ENCODE results near the gene DLK2. TPM values are rescaled to one million over a fixed set of nuclear protein-coding genes. Genes with fewer than 3 reads are reported as not detected.
"Not testable (repeated sequence)": the region's sequence is repeated elsewhere in the genome, so short reads cannot be mapped to it uniquely, and the experiment has no call there.

DLK2 gene
- polyA plus RNA-seq, 5 donors: 1.2 to 2.6 (median 1.8) TPM

DNA sequence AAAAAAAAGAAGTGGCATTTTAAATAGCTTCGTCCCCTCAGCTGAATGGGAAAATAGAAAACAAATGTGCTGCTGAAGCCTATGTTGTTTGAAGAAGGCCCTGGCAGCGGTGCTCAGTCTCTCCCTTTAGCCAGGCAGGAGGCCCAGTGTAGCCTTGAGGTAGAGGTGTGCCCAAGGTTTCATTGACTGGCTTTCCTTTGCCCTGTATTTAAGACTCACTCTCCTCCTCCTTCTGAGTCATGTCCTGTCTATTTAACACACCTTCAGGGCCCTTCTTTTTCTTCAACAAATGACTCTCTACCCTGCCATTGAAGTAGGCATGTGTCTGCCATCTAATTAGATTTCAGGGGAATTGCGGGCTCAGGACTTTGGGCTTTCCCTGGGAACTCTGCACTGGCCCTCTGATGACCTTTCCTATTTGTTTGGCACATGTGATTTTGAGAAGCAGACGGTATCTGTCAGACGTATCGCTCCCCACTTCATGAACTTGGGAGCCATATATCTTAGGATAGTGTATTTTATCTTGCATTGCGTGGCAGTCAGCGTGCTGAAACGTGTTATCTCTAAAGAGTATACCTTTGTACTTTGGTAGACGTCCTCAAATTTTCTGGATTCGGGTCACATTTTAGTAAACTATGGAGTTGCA lies 26.4 kb upstream of the DLK2 start:
- DNase-seq: no peak

DNA sequence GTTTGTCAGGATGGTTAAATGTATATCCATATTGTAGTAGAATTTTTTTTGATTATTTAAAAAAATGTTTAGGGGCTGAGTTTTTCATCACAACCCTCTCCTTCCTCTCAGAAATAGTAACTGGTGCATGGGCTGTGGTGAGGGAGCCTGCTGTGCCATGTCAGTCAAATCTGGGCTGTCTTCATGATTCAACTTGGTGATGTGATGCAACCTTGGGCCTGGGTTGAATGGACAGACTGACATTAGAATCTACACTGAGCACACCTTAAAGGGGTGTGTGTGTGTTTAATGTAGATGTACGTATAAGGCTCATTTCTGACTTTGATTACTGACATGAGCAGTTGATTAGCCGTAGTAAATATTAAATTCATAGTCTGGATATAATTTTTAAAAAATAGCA lies 25.7 kb upstream of the DLK2 start:
- no peak for DNase-seq

- no peak for DNase-seq
Measured at GRCh38 chr6:43478008-43478372, 22.6 kb upstream of the DLK2 start.

- DNase-seq: peak; percentile 85 to 87
Measured at GRCh38 chr6:43477235-43478007, 22.1 kb upstream of the DLK2 start, which contains the start of gene TJAP1. TJAP1 (plus strand) TSS chr6:43477570; CDS start chr6:43499002, 21,432 bp downstream.

GRCh38 chr6:43476746-43477145 lies 21.4 kb upstream of the DLK2 start:
- no peak for DNase-seq

DNA sequence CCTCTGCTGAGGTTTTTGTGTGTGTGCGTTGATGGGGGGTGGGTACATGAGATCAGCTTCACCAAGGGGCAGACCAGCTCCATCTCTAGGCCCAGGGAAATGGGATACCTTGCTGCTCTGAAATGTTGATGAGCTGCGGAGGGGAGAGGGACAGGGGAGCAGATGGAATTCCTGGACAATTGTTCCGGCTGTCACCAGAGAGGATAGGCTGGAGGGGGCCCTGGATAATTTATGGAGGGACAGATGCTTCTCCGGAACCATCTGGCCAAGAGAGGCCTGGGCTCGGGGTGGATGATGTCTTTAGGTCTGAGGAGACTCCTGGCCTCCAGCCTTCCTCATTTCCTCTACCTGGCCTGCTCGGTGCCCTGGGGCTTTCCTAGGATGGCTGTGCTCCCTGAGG lies 20.2 kb upstream of the DLK2 start:
- DNase-seq: no peak

DNA sequence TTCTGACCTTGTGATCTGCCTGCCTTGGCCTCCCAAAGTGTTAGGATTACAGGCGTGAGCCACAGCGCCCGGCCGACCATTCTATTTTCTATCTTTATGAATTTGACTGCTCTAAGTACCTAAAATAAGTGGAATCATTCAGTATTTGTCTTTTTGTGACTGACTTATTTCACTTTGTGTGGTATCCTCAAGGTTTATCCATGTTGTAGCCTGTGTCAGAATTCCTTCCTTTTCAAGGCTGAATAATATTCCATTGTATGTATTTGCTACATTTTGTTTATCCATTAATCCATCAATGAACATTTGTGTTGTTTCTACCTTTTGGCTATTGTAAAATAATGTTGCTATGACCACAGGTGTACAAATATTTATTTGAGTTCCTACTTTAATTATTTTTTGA lies 17.2 kb upstream of the DLK2 start:
- DNase-seq: no peak

- no peak for DNase-seq
Measured at GRCh38 chr6:43471399-43471798, 16.1 kb upstream of the DLK2 start.

DNA sequence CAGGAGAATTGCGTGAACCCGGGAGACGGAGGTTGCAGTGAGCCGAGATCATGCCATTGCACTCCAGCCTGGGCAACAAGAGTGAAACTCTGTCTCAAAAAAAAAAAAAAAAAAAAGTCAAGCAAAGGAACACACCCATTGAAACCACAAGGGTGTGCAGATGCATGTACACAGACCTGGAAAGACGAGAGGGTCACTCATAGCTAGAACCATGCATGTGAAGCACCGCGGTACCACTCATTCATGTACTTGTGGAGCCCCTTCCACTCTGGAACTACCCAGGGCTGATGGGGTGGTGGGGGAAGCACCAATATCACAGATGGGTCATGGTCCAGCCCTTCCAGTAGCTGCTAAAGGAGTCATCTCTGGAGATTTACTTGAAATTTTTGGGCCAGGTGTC lies 14.6 kb upstream of the DLK2 start:
- no peak for DNase-seq

GRCh38 chr6:43468748-43469681 lies 13.7 kb upstream of the DLK2 start:
- no peak for DNase-seq

DNA sequence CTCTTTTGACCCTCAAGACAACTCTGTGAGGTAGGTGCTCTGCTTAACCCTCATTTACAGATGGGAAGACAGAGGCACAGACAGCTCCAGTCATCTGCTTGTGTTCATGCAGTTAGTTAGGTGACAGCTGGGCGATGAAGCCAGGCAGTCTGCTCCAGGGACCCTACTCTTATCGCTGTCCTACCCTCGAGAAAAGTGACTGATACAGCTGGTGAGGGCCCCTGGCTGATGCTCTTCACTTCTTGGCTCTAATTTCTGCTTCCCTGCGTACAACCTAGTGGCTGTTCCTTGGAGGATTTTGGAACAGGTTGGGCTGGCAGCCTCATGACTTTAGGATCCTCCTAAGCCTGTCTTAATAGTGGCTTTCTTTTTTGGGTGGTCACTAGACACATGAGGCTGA lies 12.9 kb upstream of the DLK2 start:
- DNase-seq: no peak

DNA sequence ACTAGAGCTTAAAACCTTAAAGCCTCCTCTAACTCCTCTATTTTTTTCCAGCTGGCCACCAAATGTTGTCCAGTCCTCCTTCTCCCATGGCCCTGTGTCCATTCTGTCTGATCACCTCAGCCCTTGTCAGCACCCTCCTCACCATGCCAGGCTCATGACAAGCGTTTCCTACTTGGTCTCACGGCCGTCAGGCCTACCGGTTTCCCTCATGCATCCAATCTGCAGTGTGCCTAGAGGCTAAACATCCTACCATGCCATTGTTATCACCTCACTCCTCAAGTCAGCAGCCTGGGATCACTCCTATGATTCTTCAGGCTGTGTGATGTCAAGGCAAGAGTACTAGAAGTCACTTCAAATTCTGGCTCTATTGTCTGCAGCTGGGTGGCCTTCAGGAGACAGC lies 12.4 kb upstream of the DLK2 start:
- DNase-seq: no peak

- not testable (repeated sequence) for DNase-seq
Measured at GRCh38 chr6:43467265-43467664, 11.9 kb upstream of the DLK2 start.

DNA sequence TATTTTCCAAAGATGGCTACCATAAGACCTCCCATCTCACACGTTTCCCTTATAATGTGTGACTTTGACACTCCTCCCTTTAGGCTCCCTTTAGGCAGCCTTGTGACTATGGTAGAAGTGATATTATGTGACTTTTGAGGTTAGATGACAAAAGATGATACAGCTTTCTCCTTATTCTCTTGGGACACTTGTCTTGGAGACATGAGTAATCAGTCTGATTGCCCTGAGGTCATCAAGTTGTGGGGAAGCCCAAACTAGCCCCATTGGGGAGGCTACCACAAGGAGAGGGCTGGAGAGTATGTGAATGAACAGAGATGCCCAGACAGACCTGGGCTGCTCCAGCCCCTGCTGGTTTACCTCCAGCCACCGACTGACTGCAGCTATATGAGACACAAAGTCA lies 10.6 kb upstream of the DLK2 start:
- no peak for DNase-seq

DNA sequence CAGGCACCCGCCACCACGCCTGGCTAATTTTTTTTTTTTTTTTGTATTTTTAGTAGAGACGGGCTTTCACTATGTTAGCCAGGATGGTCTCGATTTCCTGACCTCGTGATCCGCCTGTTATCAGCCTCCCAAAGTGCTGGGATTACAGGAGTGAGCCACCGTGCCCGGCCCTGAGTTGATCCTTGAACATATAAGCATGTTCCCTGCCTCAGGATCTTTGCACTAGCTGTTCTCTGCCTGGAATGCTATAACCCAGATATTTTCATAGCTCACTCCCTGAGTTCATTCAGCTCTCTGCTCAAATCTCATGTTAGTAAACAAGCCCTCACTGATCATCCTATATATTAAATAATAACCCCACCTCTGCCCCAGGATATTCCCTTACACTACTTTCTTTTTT lies 9.0 kb upstream of the DLK2 start:
- DNase-seq: no peak

DNA sequence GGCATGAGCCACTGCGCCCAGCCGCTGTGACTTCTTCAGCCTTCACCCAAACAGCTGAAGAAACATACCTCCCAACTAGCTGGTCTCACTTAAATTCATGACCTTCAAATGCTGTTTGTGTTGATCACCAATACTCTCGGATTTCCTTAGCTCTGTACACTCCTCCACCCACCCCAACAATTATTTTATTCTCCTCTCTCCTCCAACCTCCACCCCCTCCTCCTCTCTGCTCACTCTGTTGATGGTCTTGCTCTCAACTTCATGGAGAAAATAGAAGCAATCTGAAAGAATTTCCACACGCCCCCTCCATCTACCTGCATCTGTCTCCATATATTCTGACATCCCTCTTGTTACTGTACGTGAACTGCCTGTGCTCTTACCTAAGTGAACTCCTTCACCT lies 6.6 kb upstream of the DLK2 start:
- DNase-seq: no peak

DNA sequence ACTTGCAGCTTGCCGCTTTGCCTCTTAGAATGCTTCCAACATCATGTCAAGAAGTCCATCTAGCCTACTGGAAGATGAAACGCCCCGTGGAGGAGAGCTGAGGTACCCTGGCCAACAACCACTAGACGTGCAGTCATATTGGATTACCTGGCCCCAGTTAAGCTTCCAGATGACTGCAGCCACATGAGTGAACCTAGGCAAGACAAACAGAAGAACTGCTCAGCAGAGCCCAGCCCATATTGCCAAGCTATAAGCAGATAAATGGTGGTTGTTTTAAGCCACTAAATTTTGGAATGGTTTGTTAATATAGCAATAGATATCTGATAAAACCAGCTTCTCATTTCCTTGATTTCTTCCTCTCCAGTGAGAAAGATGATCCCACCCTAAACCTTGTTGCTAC lies 4.7 kb upstream of the DLK2 start:
- DNase-seq: no peak

DNA sequence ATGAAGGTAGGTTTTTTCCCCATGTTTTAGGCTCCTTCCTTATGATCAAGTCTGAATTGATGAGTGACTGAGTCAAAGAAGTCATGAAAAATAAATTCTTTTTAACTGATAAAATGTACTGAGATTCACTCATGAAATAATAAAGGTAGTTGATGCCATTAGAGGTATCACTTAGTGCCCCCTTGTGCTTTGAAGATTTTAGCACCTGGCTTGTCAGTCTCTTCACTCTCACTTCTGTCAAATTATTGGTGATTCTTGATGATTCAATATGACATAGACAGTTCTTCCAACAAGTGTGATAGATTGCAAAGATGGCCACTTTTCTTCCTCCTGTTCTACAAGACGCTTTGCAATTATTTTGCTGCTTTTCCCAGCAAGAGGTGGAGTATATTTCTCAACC lies 4.2 kb upstream of the DLK2 start:
- no peak for DNase-seq

DNA sequence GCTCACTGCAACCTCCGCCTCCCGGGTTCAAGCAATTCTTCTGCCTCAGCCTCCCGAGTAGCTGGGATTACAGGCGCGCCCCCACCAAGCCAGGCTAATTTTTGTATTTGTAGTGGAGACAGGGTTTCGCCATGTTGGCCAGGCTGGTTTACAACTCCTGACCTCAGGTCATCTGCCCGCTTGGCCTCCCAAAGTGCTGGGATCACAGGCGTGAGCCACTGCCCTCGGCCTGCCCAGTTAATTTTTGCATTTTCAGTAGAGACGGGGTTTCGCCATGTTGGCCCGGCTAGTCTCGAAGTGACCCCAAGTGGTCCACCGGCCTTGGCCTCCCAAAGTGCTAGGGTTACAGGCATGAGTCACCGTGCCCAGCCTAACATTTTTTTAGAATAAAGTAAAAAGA lies 2.8 kb upstream of the DLK2 start:
- DNase-seq: not testable (repeated sequence)

GRCh38 chr6:43457643-43458042 lies 2.3 kb upstream of the DLK2 start:
- no peak for DNase-seq

GRCh38 chr6:43454696-43455530 lies 435 bp downstream of the DLK2 start:
- DNase-seq: peak; percentile 61 to 63

GRCh38 chr6:43454290-43454695 lies 1.1 kb downstream of the DLK2 start:
- DNase-seq: no peak
